Forelimb muscle (tissue), 1 donor: ENCODE measurements around the gene AADAC. TPM values are rescaled to one million over a fixed set of nuclear protein-coding genes. Genes with fewer than 3 reads are reported as not detected.
A peak's percentile ranks its signal among the peaks of the same experiment; 100 is the strongest.
"Not testable (repeated sequence)": the region's sequence is repeated elsewhere in the genome, so short reads cannot be mapped to it uniquely, and the experiment has no call there.

Experiments
- DNase-seq: peaks from one replicate; pipeline ENCODE4 v3.0.0-alpha.2; 2013; ENCODE audit warnings: low read depth
- polyA plus RNA-seq: library from polyadenylated mRNA; unstranded; fragments of 120-200 nt; gene quantifications from one replicate; pipeline ENCODE4 v1.2.1, GENCODE V29; 2013; ENCODE audit not compliant: insufficient read length

AADAC gene
- 0.25 TPM for polyA plus RNA-seq

GRCh38 chr3:151813799-151814198 lies at the start of gene AADAC:
Gene AADAC, plus strand, starts transcription at chr3:151814116. Its CDS starts 47 bp downstream, at chr3:151814163.
- no peak for DNase-seq

- not testable (repeated sequence) for DNase-seq
These were observed 49.2 kb upstream of the AADAC start for GRCh38 chr3:151764699-151765098.

- DNase-seq: no peak
These were observed 48.2 kb upstream of the AADAC start for GRCh38 chr3:151765685-151766084.

GRCh38 chr3:151766454-151766853 lies 47.5 kb upstream of the AADAC start:
- no peak for DNase-seq

- DNase-seq: no peak
These were observed 45.5 kb upstream of the AADAC start for GRCh38 chr3:151768393-151768930.

- no peak for DNase-seq
These were observed 44.7 kb upstream of the AADAC start for GRCh38 chr3:151769175-151769574.

GRCh38 chr3:151770956-151771355 lies 43.0 kb upstream of the AADAC start:
- DNase-seq: peak; percentile 39

GRCh38 chr3:151772825-151773480 lies 41.0 kb upstream of the AADAC start:
- no peak for DNase-seq

- DNase-seq: no peak
These were observed 39.7 kb upstream of the AADAC start for GRCh38 chr3:151774235-151774634.

GRCh38 chr3:151774910-151775309 lies 39.0 kb upstream of the AADAC start:
- DNase-seq: no peak

- DNase-seq: no peak
These were observed 38.3 kb upstream of the AADAC start for GRCh38 chr3:151775314-151776258.

GRCh38 chr3:151776259-151776740 lies 37.6 kb upstream of the AADAC start:
- no peak for DNase-seq

- DNase-seq: no peak
These were observed 36.0 kb upstream of the AADAC start for GRCh38 chr3:151777880-151778279.

GRCh38 chr3:151787626-151788025 lies 26.3 kb upstream of the AADAC start:
- no peak for DNase-seq

GRCh38 chr3:151788401-151788800 lies 25.5 kb upstream of the AADAC start:
- DNase-seq: no peak

GRCh38 chr3:151789853-151790463 lies 24.0 kb upstream of the AADAC start:
- DNase-seq: no peak

GRCh38 chr3:151790763-151791162 lies 23.2 kb upstream of the AADAC start:
- DNase-seq: not testable (repeated sequence)

GRCh38 chr3:151792411-151792810 lies 21.5 kb upstream of the AADAC start:
- DNase-seq: no peak

GRCh38 chr3:151793636-151794035 lies 20.3 kb upstream of the AADAC start:
- no peak for DNase-seq

GRCh38 chr3:151794080-151794479 lies 19.8 kb upstream of the AADAC start:
- DNase-seq: no peak

- DNase-seq: no peak
These were observed 18.6 kb upstream of the AADAC start for GRCh38 chr3:151795276-151795675.

- no peak for DNase-seq
These were observed 17.7 kb upstream of the AADAC start for GRCh38 chr3:151796105-151796680.
